Measurements from ENCODE around the gene KRTAP4-5. TPM values are rescaled to one million over a fixed set of nuclear protein-coding genes. Genes with fewer than 3 reads are reported as not detected.
"Not testable (repeated sequence)": the region's sequence is repeated elsewhere in the genome, so short reads cannot be mapped to it uniquely, and the experiment has no call there.

Gene KRTAP4-5
- total and polyA plus RNA-seq, 2 donors = not detected

- Histone ChIP-seq H3K36me3 (ENCODE audit: control insufficient read depth in 2 of 2, insufficient read depth in 2 of 2, low read length in 1 of 2) (no peaks in the 10 kb centered on the region), H3K27me3 (ENCODE audit: control insufficient read depth in 2 of 2, insufficient read depth in 1 of 2, low read length in 1 of 2) (peaks cover 0 to 4% of the 10 kb centered on the region in 2 donors), H3K4me1 (ENCODE audit: control insufficient read depth in 2 of 2, insufficient read depth in 2 of 2, low read length in 2 of 2) (no peaks in the 10 kb centered on the region), H3K9me3 (ENCODE audit: control insufficient read depth in 2 of 2, insufficient read depth in 1 of 2, low read length in 1 of 2) (no peaks in the 10 kb centered on the region), H3K4me3 (ENCODE audit: low read length in 2 of 2) (no peak within 1 kb of the TSS), H3K27ac (ENCODE audit: low read depth in 1 of 2, low read length in 1 of 2) (no peak within 1 kb of the TSS)
- no peak for DNase-seq (ENCODE audit: low read depth in 6 of 9, low spot score in 9 of 9)
- 96% methylated on average over 7 of the region's 7 CpGs for WGBS
Observed at GRCh38 chr17:41177727-41178271, 28.2 kb upstream of the KRTAP4-5 start, which contains the start of gene KRTAP4-2. Gene KRTAP4-2, minus strand, starts transcription at chr17:41178221. Its CDS starts 57 bp downstream, at chr17:41178164.

GRCh38 chr17:41176744-41177387 is 27.2 kb upstream of the KRTAP4-5 start:
- Histone ChIP-seq H3K4me1 (ENCODE audit: control insufficient read depth in 2 of 2, insufficient read depth in 2 of 2, low read length in 2 of 2) (no peaks in the 10 kb centered on the region), H3K4me3 (ENCODE audit: low read length in 2 of 2) (no peak overlapping the region), H3K9me3 (ENCODE audit: control insufficient read depth in 2 of 2, insufficient read depth in 1 of 2, low read length in 1 of 2) (no peaks in the 10 kb centered on the region), H3K36me3 (ENCODE audit: control insufficient read depth in 2 of 2, insufficient read depth in 2 of 2, low read length in 1 of 2) (no peaks in the 10 kb centered on the region), H3K27ac (ENCODE audit: low read depth in 1 of 2, low read length in 1 of 2) (no peak overlapping the region), H3K27me3 (ENCODE audit: control insufficient read depth in 2 of 2, insufficient read depth in 1 of 2, low read length in 1 of 2) (peaks cover 0 to 4% of the 10 kb centered on the region in 2 donors)
- WGBS = 80% methylated on average over 3 of the region's 3 CpGs
- DNase-seq (ENCODE audit: low read depth in 6 of 9, low spot score in 9 of 9) = no peak

- H3K4me1 ChIP-seq (ENCODE audit: control insufficient read depth in 2 of 2, insufficient read depth in 2 of 2, low read length in 2 of 2) = no peaks in the 10 kb centered on the region
- H3K36me3 ChIP-seq (ENCODE audit: control insufficient read depth in 2 of 2, insufficient read depth in 2 of 2, low read length in 1 of 2) = no peaks in the 10 kb centered on the region
- H3K9me3 ChIP-seq (ENCODE audit: control insufficient read depth in 2 of 2, insufficient read depth in 1 of 2, low read length in 1 of 2) = no peaks in the 10 kb centered on the region
- DNase-seq (ENCODE audit: low read depth in 6 of 9, low spot score in 9 of 9) = no peak
- WGBS = 90% methylated on average over 2 of the region's 2 CpGs
- no peaks in the 10 kb centered on the region for H3K27me3 ChIP-seq (ENCODE audit: control insufficient read depth in 2 of 2, insufficient read depth in 1 of 2, low read length in 1 of 2)
- no peak overlapping the region for H3K4me3 ChIP-seq (ENCODE audit: low read length in 2 of 2)
- H3K27ac ChIP-seq (ENCODE audit: low read depth in 1 of 2, low read length in 1 of 2) = no peak overlapping the region
Observed at GRCh38 chr17:41171886-41172285, 22.3 kb upstream of the KRTAP4-5 start.

GRCh38 chr17:41168121-41168520 is 18.5 kb upstream of the KRTAP4-5 start, which contains the start of gene KRTAP4-3:
Gene KRTAP4-3, minus strand, starts transcription at chr17:41168221. Its CDS starts 49 bp downstream, at chr17:41168172.
- Histone ChIP-seq H3K27ac (ENCODE audit: low read depth in 1 of 2, low read length in 1 of 2) (no peak within 1 kb of the TSS), H3K4me3 (ENCODE audit: low read length in 2 of 2) (no peak within 1 kb of the TSS), H3K9me3 (ENCODE audit: control insufficient read depth in 2 of 2, insufficient read depth in 1 of 2, low read length in 1 of 2) (no peaks in the 10 kb centered on the region), H3K36me3 (ENCODE audit: control insufficient read depth in 2 of 2, insufficient read depth in 2 of 2, low read length in 1 of 2) (no peaks in the 10 kb centered on the region), H3K4me1 (ENCODE audit: control insufficient read depth in 2 of 2, insufficient read depth in 2 of 2, low read length in 2 of 2) (no peaks in the 10 kb centered on the region), H3K27me3 (ENCODE audit: control insufficient read depth in 2 of 2, insufficient read depth in 1 of 2, low read length in 1 of 2) (no peaks in the 10 kb centered on the region)
- no peak for DNase-seq (ENCODE audit: low read depth in 6 of 9, low spot score in 9 of 9)
- WGBS = 100% methylated on average over 1 of the region's 1 CpG

- Histone ChIP-seq H3K27ac (ENCODE audit: low read depth in 1 of 2, low read length in 1 of 2) (no peak overlapping the region), H3K4me1 (ENCODE audit: control insufficient read depth in 2 of 2, insufficient read depth in 2 of 2, low read length in 2 of 2) (no peaks in the 10 kb centered on the region), H3K4me3 (ENCODE audit: low read length in 2 of 2) (no peak overlapping the region), H3K9me3 (ENCODE audit: control insufficient read depth in 2 of 2, insufficient read depth in 1 of 2, low read length in 1 of 2) (no peaks in the 10 kb centered on the region), H3K27me3 (ENCODE audit: control insufficient read depth in 2 of 2, insufficient read depth in 1 of 2, low read length in 1 of 2) (no peaks in the 10 kb centered on the region), H3K36me3 (ENCODE audit: control insufficient read depth in 2 of 2, insufficient read depth in 2 of 2, low read length in 1 of 2) (no peaks in the 10 kb centered on the region)
- 97% methylated on average over 7 of the region's 7 CpGs for WGBS
- no peak for DNase-seq (ENCODE audit: low read depth in 6 of 9, low spot score in 9 of 9)
Observed at GRCh38 chr17:41167561-41167960, 17.9 kb upstream of the KRTAP4-5 start.

GRCh38 chr17:41163828-41164227 is 14.2 kb upstream of the KRTAP4-5 start:
- Histone ChIP-seq H3K27me3 (ENCODE audit: control insufficient read depth in 2 of 2, insufficient read depth in 1 of 2, low read length in 1 of 2) (no peaks in the 10 kb centered on the region), H3K4me3 (ENCODE audit: low read length in 2 of 2) (no peak overlapping the region), H3K27ac (ENCODE audit: low read depth in 1 of 2, low read length in 1 of 2) (no peak overlapping the region), H3K36me3 (ENCODE audit: control insufficient read depth in 2 of 2, insufficient read depth in 2 of 2, low read length in 1 of 2) (no peaks in the 10 kb centered on the region), H3K9me3 (ENCODE audit: control insufficient read depth in 2 of 2, insufficient read depth in 1 of 2, low read length in 1 of 2) (no peaks in the 10 kb centered on the region), H3K4me1 (ENCODE audit: control insufficient read depth in 2 of 2, insufficient read depth in 2 of 2, low read length in 2 of 2) (no peaks in the 10 kb centered on the region)
- WGBS = 93% methylated on average over 7 of the region's 7 CpGs
- DNase-seq (ENCODE audit: low read depth in 6 of 9, low spot score in 9 of 9) = no peak

GRCh38 chr17:41160648-41161047 is 11.0 kb upstream of the KRTAP4-5 start, which contains the start of gene KRTAP4-4:
Gene KRTAP4-4, minus strand, starts transcription at chr17:41160748. Its CDS starts 57 bp downstream, at chr17:41160691.
- Histone ChIP-seq H3K27me3 (ENCODE audit: control insufficient read depth in 2 of 2, insufficient read depth in 1 of 2, low read length in 1 of 2) (no peaks in the 10 kb centered on the region), H3K27ac (ENCODE audit: low read depth in 1 of 2, low read length in 1 of 2) (no peak within 1 kb of the TSS), H3K4me3 (ENCODE audit: low read length in 2 of 2) (no peak within 1 kb of the TSS), H3K9me3 (ENCODE audit: control insufficient read depth in 2 of 2, insufficient read depth in 1 of 2, low read length in 1 of 2) (no peaks in the 10 kb centered on the region), H3K36me3 (ENCODE audit: control insufficient read depth in 2 of 2, insufficient read depth in 2 of 2, low read length in 1 of 2) (no peaks in the 10 kb centered on the region), H3K4me1 (ENCODE audit: control insufficient read depth in 2 of 2, insufficient read depth in 2 of 2, low read length in 2 of 2) (no peaks in the 10 kb centered on the region)
- 98% methylated on average over 1 of the region's 1 CpG for WGBS
- DNase-seq (ENCODE audit: low read depth in 6 of 9, low spot score in 9 of 9) = no peak

- H3K27me3 ChIP-seq (ENCODE audit: control insufficient read depth in 2 of 2, insufficient read depth in 1 of 2, low read length in 1 of 2); H3K9me3 ChIP-seq (ENCODE audit: control insufficient read depth in 2 of 2, insufficient read depth in 1 of 2, low read length in 1 of 2); H3K4me1 ChIP-seq (ENCODE audit: control insufficient read depth in 2 of 2, insufficient read depth in 2 of 2, low read length in 2 of 2); H3K36me3 ChIP-seq (ENCODE audit: control insufficient read depth in 2 of 2, insufficient read depth in 2 of 2, low read length in 1 of 2); H3K27ac ChIP-seq (ENCODE audit: low read depth in 1 of 2, low read length in 1 of 2); DNase-seq (ENCODE audit: low read depth in 6 of 9, low spot score in 9 of 9); H3K4me3 ChIP-seq (ENCODE audit: low read length in 2 of 2): not testable (repeated sequence)
- 95% methylated on average over 3 of the region's 3 CpGs for whole genome bisulfite sequencing
Observed at GRCh38 chr17:41160190-41160589, 10.6 kb upstream of the KRTAP4-5 start.

- Histone ChIP-seq H3K4me3 (ENCODE audit: low read length in 2 of 2) (no peak overlapping the region), H3K4me1 (ENCODE audit: control insufficient read depth in 2 of 2, insufficient read depth in 2 of 2, low read length in 2 of 2) (no peaks in the 10 kb centered on the region), H3K36me3 (ENCODE audit: control insufficient read depth in 2 of 2, insufficient read depth in 2 of 2, low read length in 1 of 2) (no peaks in the 10 kb centered on the region), H3K27me3 (ENCODE audit: control insufficient read depth in 2 of 2, insufficient read depth in 1 of 2, low read length in 1 of 2) (no peaks in the 10 kb centered on the region), H3K9me3 (ENCODE audit: control insufficient read depth in 2 of 2, insufficient read depth in 1 of 2, low read length in 1 of 2) (no peaks in the 10 kb centered on the region), H3K27ac (ENCODE audit: low read depth in 1 of 2, low read length in 1 of 2) (no peak overlapping the region)
- no peak for DNase-seq (ENCODE audit: low read depth in 6 of 9, low spot score in 9 of 9)
- 20% methylated on average over 2 of the region's 2 CpGs for WGBS
Observed at GRCh38 chr17:41153856-41154255, 4.2 kb upstream of the KRTAP4-5 start.
